Activated CD8-positive, alpha-beta T cell treated with anti-CD3 and anti-CD28 coated beads for 36 hours (primary cell): Measurements from ENCODE around the gene CCND3. TPM values are rescaled to one million over a fixed set of nuclear protein-coding genes. Genes with fewer than 3 reads are reported as not detected.

Experiments used
- ATAC-seq: fragments of 200-7000 bp; cut with Tn5 transposase; one replicate; pipeline ENCODE4 v1.10.0; 2021; ENCODE audit warnings: mild to moderate bottlenecking, moderate library complexity
- CTCF ChIA-PET: fragments of 350-600 bp; sonication (Branson Sonifier 250); formaldehyde crosslinking; loops from one replicate; lab custom pipeline; 2021; ENCODE audit warnings: antibody characterized with exemption; lab: Charles Lee
- POLR2A ChIA-PET: fragments of 350-600 bp; sonication (Branson Sonifier 250); formaldehyde crosslinking; loops from one replicate; lab custom pipeline; 2021; ENCODE audit warnings: antibody characterized with exemption; lab: Charles Lee
- DNase-seq: peaks from one replicate; pipeline ENCODE4 v3.0.0-alpha.2; 2020
- H3K27ac Mint-ChIP-seq: one replicate; pipeline ENCODE4 v1.8.0; 2021; ENCODE audit warnings: mild to moderate bottlenecking, mixed read lengths
- H3K27me3 Mint-ChIP-seq: one replicate; pipeline ENCODE4 v1.8.0; 2021; ENCODE audit warnings: mixed read lengths
- H3K36me3 Mint-ChIP-seq: one replicate; pipeline ENCODE4 v1.8.0; 2021; ENCODE audit warnings: low read depth, mixed read lengths
- H3K4me1 Mint-ChIP-seq: one replicate; pipeline ENCODE4 v1.8.0; 2021; ENCODE audit warnings: low read depth, mixed read lengths
- H3K4me3 Mint-ChIP-seq: one replicate; pipeline ENCODE4 v1.8.0; 2021; ENCODE audit warnings: mild to moderate bottlenecking, moderate library complexity, mixed read lengths
- H3K9me3 Mint-ChIP-seq: one replicate; pipeline ENCODE4 v1.8.0; 2021; ENCODE audit warnings: mixed read lengths
- intact Hi-C: fragments of 100-400 bp; cut with micrococcal nuclease; formaldehyde crosslinking; loops from one replicate; pipeline ENCODE4 v1.10.0; 2022
- total RNA-seq, 2 experiments: library from RNA; stranded (reverse); gene quantifications; one replicate each; pipeline ENCODE4 v1.2.3, GENCODE V29; 2021
- TF ChIP-seq, protein P1 (sequence below): fragments of 200-600 bp; IDR thresholded peaks from one replicate; pipeline ENCODE4 v1.8.0; 2022; ENCODE audit warnings: antibody characterized with exemption, mild to moderate bottlenecking

CCND3 gene
- total RNA-seq, 2 experiments from 2014 or later = 457 to 459 TPM

DNA sequence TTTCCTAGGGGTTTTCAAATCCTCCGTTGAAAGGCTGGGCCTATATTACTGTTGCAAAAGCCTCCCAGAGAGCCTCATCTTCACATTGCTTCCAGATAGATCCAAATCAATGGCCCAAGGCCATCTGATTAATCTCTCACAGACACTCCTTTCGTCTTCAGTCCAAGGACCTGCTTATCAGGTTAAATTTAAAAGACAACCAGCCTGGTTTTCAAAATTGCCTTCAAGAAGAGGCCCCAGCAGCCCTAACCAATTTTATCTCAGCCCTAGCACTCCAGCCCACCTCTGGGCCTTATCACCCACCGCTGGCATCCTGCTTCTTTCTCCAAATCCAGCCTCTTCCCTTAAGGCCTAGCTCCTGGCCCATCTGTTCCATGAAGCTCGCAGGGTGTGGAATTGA, 15.5 kb upstream of the CCND3 start:
- no peak for DNase-seq
- peaks cover 78% of the 10 kb centered on the region for H3K4me1 Mint-ChIP-seq
- H3K27ac Mint-ChIP-seq = peak overlapping the region; percentile 96
- H3K27me3 Mint-ChIP-seq = no peaks in the 10 kb centered on the region
- CTCF ChIA-PET = interaction anchor here (1.0 to 1.7 kb wide), 2 partner anchors 11 to 36 kb away, joined by 3 to 5 read pairs; partner anchors contain the start of genes BYSL and MED20
- POLR2A ChIA-PET = interaction anchor here (0.9 kb wide), 1 partner anchor 74 kb away, joined by 3 read pairs; no protein-coding TSS in a partner anchor
- intact Hi-C loops = loop anchor here (5.0 kb wide), 1 partner anchor 85 kb away; no protein-coding TSS in a partner anchor
- TF ChIP-seq, protein P1, sequence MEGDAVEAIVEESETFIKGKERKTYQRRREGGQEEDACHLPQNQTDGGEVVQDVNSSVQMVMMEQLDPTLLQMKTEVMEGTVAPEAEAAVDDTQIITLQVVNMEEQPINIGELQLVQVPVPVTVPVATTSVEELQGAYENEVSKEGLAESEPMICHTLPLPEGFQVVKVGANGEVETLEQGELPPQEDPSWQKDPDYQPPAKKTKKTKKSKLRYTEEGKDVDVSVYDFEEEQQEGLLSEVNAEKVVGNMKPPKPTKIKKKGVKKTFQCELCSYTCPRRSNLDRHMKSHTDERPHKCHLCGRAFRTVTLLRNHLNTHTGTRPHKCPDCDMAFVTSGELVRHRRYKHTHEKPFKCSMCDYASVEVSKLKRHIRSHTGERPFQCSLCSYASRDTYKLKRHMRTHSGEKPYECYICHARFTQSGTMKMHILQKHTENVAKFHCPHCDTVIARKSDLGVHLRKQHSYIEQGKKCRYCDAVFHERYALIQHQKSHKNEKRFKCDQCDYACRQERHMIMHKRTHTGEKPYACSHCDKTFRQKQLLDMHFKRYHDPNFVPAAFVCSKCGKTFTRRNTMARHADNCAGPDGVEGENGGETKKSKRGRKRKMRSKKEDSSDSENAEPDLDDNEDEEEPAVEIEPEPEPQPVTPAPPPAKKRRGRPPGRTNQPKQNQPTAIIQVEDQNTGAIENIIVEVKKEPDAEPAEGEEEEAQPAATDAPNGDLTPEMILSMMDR = no peak
- peaks cover 3% of the 10 kb centered on the region for H3K9me3 Mint-ChIP-seq
- peaks cover 41% of the 10 kb centered on the region for H3K36me3 Mint-ChIP-seq
- no peak for ATAC-seq
- no peak overlapping the region for H3K4me3 Mint-ChIP-seq

GRCh38 chr6:41955412-41955811, 13.8 kb upstream of the CCND3 start:
- Mint-ChIP-seq H3K27ac (peak overlapping the region; percentile 87), H3K4me3 (no peak overlapping the region), H3K27me3 (no peaks in the 10 kb centered on the region), H3K9me3 (peaks cover 5% of the 10 kb centered on the region), H3K4me1 (peaks cover 72% of the 10 kb centered on the region), H3K36me3 (peaks cover 35% of the 10 kb centered on the region)
- DNase-seq = no peak
- no peak for ATAC-seq
- intact Hi-C loops = loop anchor here (5.0 kb wide), 1 partner anchor 87 kb away; no protein-coding TSS in a partner anchor
- TF ChIP-seq, protein P1 = no peak
- ChIA-PET CTCF (interaction anchor here (1.6 to 1.9 kb wide), 2 partner anchors 13 to 89 kb away, joined by 4 to 5 read pairs; partner anchors contain the start of gene CCND3), POLR2A (interaction anchor here (0.7 to 1.5 kb wide), 3 partner anchors 12 to 169 kb away, joined by 4 to 5 read pairs (median 4); partner anchors contain the start of gene TOMM6)

- DNase-seq = no peak
- Mint-ChIP-seq H3K36me3 (peaks cover 31% of the 10 kb centered on the region), H3K4me1 (peaks cover 70% of the 10 kb centered on the region), H3K9me3 (peaks cover 5% of the 10 kb centered on the region), H3K27me3 (no peaks in the 10 kb centered on the region), H3K4me3 (no peak overlapping the region), H3K27ac (peak overlapping the region; percentile 87)
- ChIA-PET POLR2A (interaction anchor here (0.5 to 1.5 kb wide), 4 partner anchors 12 to 168 kb away, joined by 3 to 5 read pairs (median 4); partner anchors contain the start of gene TOMM6), CTCF (interaction anchor here (1.6 to 1.9 kb wide), 2 partner anchors 12 to 89 kb away, joined by 4 to 5 read pairs; partner anchors contain the start of gene CCND3)
- intact Hi-C loops = loop anchor here (5.0 kb wide), 1 partner anchor 88 kb away; no protein-coding TSS in a partner anchor
- no peak for ATAC-seq
- TF ChIP-seq, protein P1 = no peak
Observed at GRCh38 chr6:41954668-41955067, 13.1 kb upstream of the CCND3 start.

DNA sequence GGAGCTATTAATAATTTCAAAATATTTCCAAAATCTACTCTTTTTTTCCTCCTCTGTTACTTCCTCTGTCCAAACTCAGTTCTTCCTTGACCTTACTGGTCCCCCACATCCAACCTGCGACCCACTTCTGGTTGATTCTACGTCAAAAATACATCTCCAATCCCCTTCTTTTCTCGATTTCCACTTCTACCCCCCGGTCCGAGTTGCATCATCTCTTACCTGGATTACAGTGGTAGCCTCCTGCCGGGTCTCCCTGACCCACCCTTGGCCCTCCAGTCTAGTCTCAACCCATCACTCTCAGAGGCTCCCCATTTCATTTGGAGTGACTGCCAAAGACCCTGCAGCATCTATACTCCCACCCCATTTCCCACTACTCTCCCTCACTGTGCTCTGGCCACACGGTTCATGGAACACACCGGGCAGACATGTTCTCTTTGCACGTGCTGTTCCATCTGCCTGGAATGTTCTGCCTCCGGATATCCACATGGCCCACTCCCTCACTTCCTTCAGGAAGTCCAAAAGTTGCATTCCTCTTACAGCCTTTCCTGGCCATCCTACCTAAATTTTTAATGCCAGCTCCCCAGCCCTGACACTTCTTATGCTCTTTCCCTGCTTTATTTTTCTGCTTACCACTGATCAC, 6.1 kb upstream of the CCND3 start:
- peaks cover 1% of the 10 kb centered on the region for H3K9me3 Mint-ChIP-seq
- peaks cover 8% of the 10 kb centered on the region for H3K36me3 Mint-ChIP-seq
- peaks cover 55% of the 10 kb centered on the region for H3K4me1 Mint-ChIP-seq
- H3K27ac Mint-ChIP-seq = peak overlapping the region; percentile 67
- CTCF ChIA-PET = interaction anchor here (21.4 kb wide), 1 partner anchor 98 kb away, joined by 392 read pairs; the partner anchor contains the start of gene TAF8
- ATAC-seq = no peak
- no peaks in the 10 kb centered on the region for H3K27me3 Mint-ChIP-seq
- TF ChIP-seq, protein P1 = no peak
- intact Hi-C loops = no loop called here
- DNase-seq = no peak
- no peak overlapping the region for H3K4me3 Mint-ChIP-seq
- POLR2A ChIA-PET = interaction anchor here (0.7 to 1.1 kb wide), 2 partner anchors 9 to 69 kb away, joined by 3 read pairs; no protein-coding TSS in a partner anchor
